Measurements from ENCODE around the gene VTI1A. TPM values are rescaled to one million over a fixed set of nuclear protein-coding genes. Genes with fewer than 3 reads are reported as not detected.

The VTI1A gene
- total and polyA plus RNA-seq, 9 donors, result 7.8 to 48.2 (median 20.0) TPM

GRCh38 chr10:112805701-112806100 lies 358.7 kb downstream of the VTI1A start:
- 81 to 88% (median 85%) methylated on average over 6 of the region's 6 CpGs for WGBS, 3 donors
- Histone ChIP-seq H3K27me3 (no peaks in the 10 kb centered on the region), H3K27ac (no peak overlapping the region), H3K4me1 (ENCODE audit: insufficient read depth) (no peaks in the 10 kb centered on the region), H3K4me3 (no peak overlapping the region), H3K9me3 (no peaks in the 10 kb centered on the region), H3K36me3 (no peaks in the 10 kb centered on the region)
- TF ChIP-seq, protein P1, sequence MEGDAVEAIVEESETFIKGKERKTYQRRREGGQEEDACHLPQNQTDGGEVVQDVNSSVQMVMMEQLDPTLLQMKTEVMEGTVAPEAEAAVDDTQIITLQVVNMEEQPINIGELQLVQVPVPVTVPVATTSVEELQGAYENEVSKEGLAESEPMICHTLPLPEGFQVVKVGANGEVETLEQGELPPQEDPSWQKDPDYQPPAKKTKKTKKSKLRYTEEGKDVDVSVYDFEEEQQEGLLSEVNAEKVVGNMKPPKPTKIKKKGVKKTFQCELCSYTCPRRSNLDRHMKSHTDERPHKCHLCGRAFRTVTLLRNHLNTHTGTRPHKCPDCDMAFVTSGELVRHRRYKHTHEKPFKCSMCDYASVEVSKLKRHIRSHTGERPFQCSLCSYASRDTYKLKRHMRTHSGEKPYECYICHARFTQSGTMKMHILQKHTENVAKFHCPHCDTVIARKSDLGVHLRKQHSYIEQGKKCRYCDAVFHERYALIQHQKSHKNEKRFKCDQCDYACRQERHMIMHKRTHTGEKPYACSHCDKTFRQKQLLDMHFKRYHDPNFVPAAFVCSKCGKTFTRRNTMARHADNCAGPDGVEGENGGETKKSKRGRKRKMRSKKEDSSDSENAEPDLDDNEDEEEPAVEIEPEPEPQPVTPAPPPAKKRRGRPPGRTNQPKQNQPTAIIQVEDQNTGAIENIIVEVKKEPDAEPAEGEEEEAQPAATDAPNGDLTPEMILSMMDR (IDR thresholded peaks at IDR 0.05), result no peak
- TF ChIP-seq POLR2A (IDR thresholded peaks at IDR 0.05) (no peak), EP300 (IDR thresholded peaks at IDR 0.05) (no peak)
- intact Hi-C loops (cut with DNase I), result no loop called here
- DNase-seq, result no peak

GRCh38 chr10:112807013-112807412 lies 360.0 kb downstream of the VTI1A start:
- intact Hi-C loops (cut with DNase I), result no loop called here
- TF ChIP-seq, protein P1 (IDR thresholded peaks at IDR 0.05), result no peak
- TF ChIP-seq EP300 (IDR thresholded peaks at IDR 0.05) (no peak), POLR2A (IDR thresholded peaks at IDR 0.05) (no peak)
- WGBS, 3 donors, result 94 to 96% (median 96%) methylated on average over 8 of the region's 8 CpGs

DNA sequence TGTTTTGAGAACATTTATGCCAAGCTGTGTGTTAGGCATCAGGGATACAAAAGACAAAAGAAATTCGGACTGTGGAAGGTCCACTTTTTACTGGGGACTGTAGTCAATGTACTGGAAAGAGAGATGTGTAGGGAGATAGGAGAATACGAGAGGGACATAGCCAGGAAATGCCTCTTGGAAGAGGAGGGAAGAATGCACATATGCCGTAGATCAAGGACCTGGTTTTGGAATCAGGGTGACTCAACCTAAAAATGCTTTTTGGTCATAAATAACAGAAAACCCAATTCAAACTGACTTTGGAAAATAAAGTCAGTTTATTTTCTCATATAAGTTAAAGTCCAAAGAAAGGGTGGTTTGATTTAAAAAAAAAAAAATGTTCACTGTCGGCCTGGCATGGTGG lies 362.7 kb downstream of the VTI1A start:
- no peaks in the 10 kb centered on the region for H3K27me3 ChIP-seq
- TF ChIP-seq, protein P1 (IDR thresholded peaks at IDR 0.05), result no peak
- TF ChIP-seq POLR2A (IDR thresholded peaks at IDR 0.05) (no peak), EP300 (IDR thresholded peaks at IDR 0.05) (no peak)
- H3K36me3 ChIP-seq, result no peaks in the 10 kb centered on the region
- no peak overlapping the region for H3K4me3 ChIP-seq
- intact Hi-C loops (cut with DNase I), result no loop called here
- no peak for DNase-seq
- H3K9me3 ChIP-seq, result no peaks in the 10 kb centered on the region
- no peak overlapping the region for H3K27ac ChIP-seq
- 91 to 95% (median 93%) methylated on average over 4 of the region's 4 CpGs for WGBS, 3 donors
- H3K4me1 ChIP-seq (ENCODE audit: insufficient read depth), result peaks cover 6% of the 10 kb centered on the region

More at GRCh38 chr10:112807013-112807412, 360.0 kb downstream of the VTI1A start:
- Histone ChIP-seq H3K27me3 (no peaks in the 10 kb centered on the region), H3K4me3 (no peak overlapping the region), H3K27ac (no peak overlapping the region), H3K9me3 (no peaks in the 10 kb centered on the region), H3K4me1 (ENCODE audit: insufficient read depth) (no peaks in the 10 kb centered on the region), H3K36me3 (no peaks in the 10 kb centered on the region)
- DNase-seq, result no peak

DNA sequence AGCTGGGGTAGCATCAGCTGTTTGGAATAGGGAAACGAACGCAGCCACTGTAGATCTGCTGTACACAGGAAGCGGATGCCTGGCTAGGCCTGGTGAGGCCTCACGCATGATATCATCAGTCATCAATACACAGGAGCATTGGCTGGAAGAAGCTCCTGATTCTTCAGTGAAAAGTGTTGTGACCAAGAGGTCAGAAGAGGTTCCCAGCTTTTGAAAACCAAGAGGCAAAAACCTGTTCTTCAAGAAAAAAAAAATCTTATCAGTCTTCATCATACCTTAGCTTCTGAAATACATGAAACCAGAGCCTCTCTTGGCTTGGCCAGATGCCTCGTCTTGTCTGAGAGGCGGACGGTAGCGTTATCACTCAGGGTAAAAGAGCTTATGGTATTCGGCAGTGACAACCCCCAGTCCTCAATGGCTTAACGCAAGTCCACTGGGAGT lies 363.7 kb downstream of the VTI1A start:
- Histone ChIP-seq H3K27ac (no peak overlapping the region), H3K4me1 (ENCODE audit: insufficient read depth) (peaks cover 7% of the 10 kb centered on the region), H3K27me3 (no peaks in the 10 kb centered on the region), H3K9me3 (no peaks in the 10 kb centered on the region), H3K4me3 (no peak overlapping the region), H3K36me3 (no peaks in the 10 kb centered on the region)
- 94 to 95% (median 94%) methylated on average over 10 of the region's 10 CpGs for WGBS, 3 donors
- no peak for TF ChIP-seq EP300 (IDR thresholded peaks at IDR 0.05)
- TF ChIP-seq, protein P1 (IDR thresholded peaks at IDR 0.05), result no peak
- no peak for TF ChIP-seq POLR2A (IDR thresholded peaks at IDR 0.05)
- intact Hi-C loops (cut with DNase I), result no loop called here
- no peak for DNase-seq

Data from ovary (tissue), 9 donors.